HepG2 (cell line): ENCODE data around the gene MTG1. TPM values are rescaled to one million over a fixed set of nuclear protein-coding genes. Genes with fewer than 3 reads are reported as not detected.
A peak's percentile ranks its signal among the peaks of the same experiment; 100 is the strongest.

Experiments
- ATAC-seq: fragments of 200-7000 bp; cut with Tn5 transposase; 3 replicates; pipeline ENCODE4 v1.9.1; 2020; ENCODE audit warnings: mild to moderate bottlenecking, moderate library complexity
- BruUV-seq: library from RNA; stranded (reverse); fragments of 400-500 nt; replicated peaks from 2 replicates; lab custom pipeline; 2021; lab: Mats Ljungman, UMichigan
- CTCF ChIA-PET: fragments of 300-600 bp; formaldehyde crosslinking; extraction: SDS; loops from one replicate; lab custom pipeline; 2021; ENCODE audit warnings: low total read pairs, inconsistent platforms, low intra/inter-chr PET ratio; lab: Yijun Ruan, JAX
- POLR2A ChIA-PET: fragments of 350-600 bp; sonication (Branson Sonifier 250); formaldehyde crosslinking; loops from one replicate; lab custom pipeline; 2020; ENCODE audit warnings: antibody characterized with exemption, inconsistent platforms; lab: Yijun Ruan, JAX
- DNase-seq: peaks from one replicate; pipeline ENCODE4 v3.0.0-alpha.2; 2015; ENCODE audit warnings: low spot score
- FAIRE-seq: peaks from 3 replicates; lab custom pipeline; 2011; peaks lifted over from hg19 to GRCh38; lab: Jason Lieb, UNC
- H2AFZ ChIP-seq: one replicate; pipeline ENCODE4 v1.6.1; 2011; ENCODE audit warnings: low read length, inconsistent platforms
- H3K27ac ChIP-seq: fragments of 300-600 bp; 3 replicates; pipeline ENCODE4 v1.8.0; 2011; ENCODE audit warnings: mixed run types, mild to moderate bottlenecking, mixed read lengths, low read length, inconsistent platforms; ENCODE audit not compliant: insufficient read depth; ENCODE audit errors: extremely low read length
- H3K27me3 ChIP-seq, 2 experiments: fragments of 200-600 bp in 1 of 2; 2 replicates in 1 of 2; 3 replicates in 1 of 2; pipeline versions ENCODE4 v1.6.0 to v1.8.0; 2011; ENCODE audit warnings: low read length in 2 of 2, mild to moderate bottlenecking in 2 of 2, moderate library complexity in 2 of 2, inconsistent platforms in 1 of 2; ENCODE audit not compliant: insufficient read depth in 2 of 2, control insufficient read depth in 1 of 2
- H3K36me3 ChIP-seq, 2 experiments: fragments of 200-600 bp in 1 of 2; replicated peaks in 1 of 2; 2 replicates in 1 of 2; 3 replicates in 1 of 2; pipeline versions ENCODE4 v1.5.1 to v1.8.0; 2011; ENCODE audit warnings: low read length in 2 of 2, inconsistent platforms in 1 of 2; ENCODE audit not compliant: insufficient read depth in 2 of 2, control insufficient read depth in 1 of 2
- H3K4me1 ChIP-seq: 2 replicates; pipeline ENCODE4 v1.5.1; 2012; ENCODE audit warnings: low read length, inconsistent platforms; ENCODE audit not compliant: insufficient read depth
- H3K4me2 ChIP-seq: 2 replicates; pipeline ENCODE4 v1.6.0; 2011; ENCODE audit warnings: low read depth, low read length, inconsistent platforms
- H3K4me3 ChIP-seq, 3 experiments: fragments of 200-600 bp in 1 of 3; sonication (generic), shearing (Covaris generic) in 1 of 3; replicated peaks in 1 of 3; 2 replicates each; pipeline ENCODE4 v1.5.1; 2011 to 2016; ENCODE audit warnings: low read length in 3 of 3, inconsistent platforms in 2 of 3, low read depth in 2 of 3, mild to moderate bottlenecking in 2 of 3, control low read depth in 1 of 3, mixed read lengths in 1 of 3; ENCODE audit not compliant: insufficient read depth in 1 of 3
- H3K79me2 ChIP-seq: one replicate; pipeline ENCODE4 v1.6.1; 2011; ENCODE audit warnings: low read length, inconsistent platforms; ENCODE audit not compliant: insufficient read depth
- H3K9ac ChIP-seq: 2 replicates; pipeline ENCODE4 v1.6.0; 2011; ENCODE audit warnings: mild to moderate bottlenecking, low read depth, low read length, inconsistent platforms; ENCODE audit not compliant: insufficient read depth
- H3K9me3 ChIP-seq: 2 replicates; pipeline ENCODE4 v1.5.1; 2012; ENCODE audit warnings: mild to moderate bottlenecking, low read length
- H4K20me1 ChIP-seq: 2 replicates; pipeline ENCODE4 v1.6.0; 2011; ENCODE audit warnings: inconsistent platforms, mild to moderate bottlenecking, low read length, moderate library complexity; ENCODE audit not compliant: insufficient read depth
- EHMT2 ChIP-seq: fragments of 200-600 bp; sonication (generic); IDR thresholded peaks from 2 replicates; pipeline ENCODE4 v1.7.0; 2017; ENCODE audit warnings: antibody characterized with exemption, low read depth, low read length, borderline replicate concordance
- POLR2AphosphoS5 ChIP-seq: IDR thresholded peaks from 2 replicates; pipeline ENCODE4 v1.6.1; 2012; ENCODE audit warnings: low read depth, low read length
- POLR2G ChIP-seq: fragments of 200-400 bp; formaldehyde crosslinking; IDR thresholded peaks from 2 replicates; pipeline ENCODE4 v1.6.1; 2018; ENCODE audit warnings: mild to moderate bottlenecking, low read depth, low read length, moderate library complexity
- RBM22 ChIP-seq: fragments of 200-400 bp; formaldehyde crosslinking; optimal IDR thresholded peaks from 2 replicates; pipeline ENCODE3; 2017; ENCODE audit warnings: mild to moderate bottlenecking, low read length, moderate library complexity
- ZBTB21 ChIP-seq: sonication (generic); formaldehyde crosslinking; IDR thresholded peaks from 2 replicates; pipeline ENCODE4 v1.4.0; 2020; ENCODE audit warnings: missing genetic modification reagents
- ZNF136 ChIP-seq: sonication (generic); formaldehyde crosslinking; IDR thresholded peaks from 2 replicates; pipeline ENCODE4 v1.8.1; 2022; ENCODE audit warnings: low read depth, mild to moderate bottlenecking, moderate library complexity, missing genetic modification reagents
- ZNF264 ChIP-seq: sonication (generic); formaldehyde crosslinking; IDR thresholded peaks from 2 replicates; pipeline ENCODE4 v1.4.0; 2020; ENCODE audit warnings: missing genetic modification reagents
- WGBS: methylation state at CpG from one replicate; pipeline ENCODE4 v1.1.6; 2017; ENCODE audit warnings: low lambda C conversion rate; 5-methylcytosine and 5-hydroxymethylcytosine counted together
- in situ Hi-C: cut with HindIII; loops from 2 replicates; pipeline ENCODE4 v1.10.0; 2017; ENCODE audit warnings: low pct_unique_long_range_greater_than_20kb; ENCODE audit not compliant: extremely low pct_ligation_motif_present
- intact Hi-C: fragments of 100-400 bp; cut with micrococcal nuclease; formaldehyde crosslinking; loops from one replicate; pipeline ENCODE4 v1.10.0; 2022; ENCODE audit not compliant: unreplicated experiment
- polyA plus RNA-seq, 8 experiments: library from polyadenylated mRNA; depleted of rRNA in 3 of 8; stranded (reverse) in 7 of 8; unstranded in 1 of 8; fragments of >200 nt; fragmentation: Illumina TruSeq in 4 of 8; extraction: Trizol in 4 of 8; gene quantifications; 2 replicates each; pipeline versions ENCODE4 v1.2.1 to v1.2.3, GENCODE V29; 2011 to 2016; ENCODE audit warnings: low read depth in 4 of 8, missing spikeins in 1 of 8, mixed read lengths in 1 of 8; ENCODE audit not compliant: insufficient read depth in 1 of 8
- total RNA-seq, 5 experiments: library from RNA; depleted of rRNA; stranded (reverse); fragments of >200 nt; fragmentation: Illumina TruSeq; extraction: Trizol; gene quantifications; 2 replicates each; pipeline ENCODE4 v1.2.3, GENCODE V29; 2016; ENCODE audit warnings: low read depth in 1 of 5

Gene MTG1
- total and polyA plus RNA-seq, 2 of the 13 experiments (the other 11 are each of a cell fraction or from before 2014, with no cell fraction given): 42.0 to 103 TPM

DNA sequence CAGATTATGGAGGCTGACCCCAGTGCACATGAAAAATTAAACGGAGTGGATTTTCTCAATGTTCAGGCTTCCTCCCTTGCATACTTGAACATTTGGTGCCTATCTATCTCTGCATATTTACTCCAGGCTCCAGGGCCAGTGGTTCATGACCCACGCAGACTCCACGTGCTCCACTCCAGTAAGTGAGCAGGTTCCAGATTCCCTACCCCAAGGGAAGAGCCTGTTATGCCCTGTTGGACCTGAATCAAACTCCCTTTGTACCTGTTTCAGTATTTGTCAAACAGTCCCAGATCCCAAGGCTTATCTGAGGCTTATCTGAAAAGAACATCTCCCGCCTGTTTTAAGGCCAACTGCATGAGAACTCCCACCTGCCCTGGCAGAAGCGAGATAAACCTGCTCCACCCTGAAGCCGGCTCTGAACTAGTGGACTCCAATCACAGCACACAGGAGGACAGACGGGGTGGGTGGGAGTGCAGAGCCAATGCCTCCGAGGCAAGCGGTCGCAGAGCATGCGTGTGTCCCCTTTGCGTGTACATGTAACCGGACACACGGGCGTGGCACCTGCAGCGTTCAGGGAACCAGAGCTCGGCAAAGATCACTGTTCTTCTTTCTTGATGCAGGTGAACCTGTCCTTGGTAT, 33.9 kb upstream of the MTG1 start (continued):
- TF ChIP-seq EHMT2: 0 out of 2 replicates have a peak, but pooled peaks have one; percentile 35

GRCh38 chr10:133361227-133361626, 32.7 kb upstream of the MTG1 start:
- DNase-seq (no peak), FAIRE-seq (no peak), ATAC-seq (no peak)
- WGBS: 86% methylated on average over 4 of the region's 5 CpGs
- no TSS peak for BruUV-seq
- peaks cover 20 to 38% of the 10 kb centered on the region in 2 experiments for H3K36me3 ChIP-seq
- no peak overlapping the region for H3K4me2 ChIP-seq
- peaks cover 31% of the 10 kb centered on the region for H3K4me1 ChIP-seq
- H3K27me3 ChIP-seq: no peaks in the 10 kb centered on the region
- CTCF ChIA-PET: no interaction called here
- H4K20me1 ChIP-seq: no peaks in the 10 kb centered on the region
- H3K4me3 ChIP-seq: no peak overlapping the region
- peaks cover 11% of the 10 kb centered on the region for H3K79me2 ChIP-seq
- in situ Hi-C loops: no loop called here
- POLR2A ChIA-PET: interaction anchor here (1.3 to 5.8 kb wide), 4 partner anchors 11 to 33 kb away, joined by 3 to 78 read pairs (median 31); partner anchors contain the start of genes ECHS1, MTG1, PAOX and PRAP1
- no peaks in the 10 kb centered on the region for H3K9me3 ChIP-seq
- no peak overlapping the region for H3K27ac ChIP-seq
- TF ChIP-seq ZNF264 (CRISPR knock-in tag) (peak; percentile 78), ZBTB21 (no peak), POLR2G (peak; percentile 46; the same call in 1 of the 2 replicates), RBM22 (peak; percentile 25), ZNF136 (CRISPR knock-in tag) (no peak), POLR2AphosphoS5 (0 out of 2 replicates have a peak, but pooled peaks have one; percentile 46)
- H3K9ac ChIP-seq: no peak overlapping the region
- H2AFZ ChIP-seq: no peak overlapping the region
- intact Hi-C loops: no loop called here
